ENCODE data around the gene EDC3. TPM values are rescaled to one million over a fixed set of nuclear protein-coding genes. Genes with fewer than 3 reads are reported as not detected.

EDC3 gene
- polyA plus RNA-seq, 1 experiment: 44.2 TPM

GRCh38 chr15:74627766-74628165 is 68.1 kb downstream of the EDC3 start:
- no peaks in the 10 kb centered on the region for H3K27me3 ChIP-seq (ENCODE audit: control insufficient read depth, insufficient read depth, low read length)
- POLR2A ChIA-PET: interaction anchor here (0.7 kb wide), 1 partner anchor 52 kb away, joined by 3 read pairs; no protein-coding TSS in a partner anchor
- H3K36me3 ChIP-seq (ENCODE audit: control insufficient read depth, insufficient read depth, low read length): peaks cover 61% of the 10 kb centered on the region
- CTCF ChIA-PET: interaction anchor here (22.3 kb wide), 1 partner anchor 142 kb away, joined by 563 read pairs; the partner anchor contains the start of gene CSK
- TF ChIP-seq, protein P1, sequence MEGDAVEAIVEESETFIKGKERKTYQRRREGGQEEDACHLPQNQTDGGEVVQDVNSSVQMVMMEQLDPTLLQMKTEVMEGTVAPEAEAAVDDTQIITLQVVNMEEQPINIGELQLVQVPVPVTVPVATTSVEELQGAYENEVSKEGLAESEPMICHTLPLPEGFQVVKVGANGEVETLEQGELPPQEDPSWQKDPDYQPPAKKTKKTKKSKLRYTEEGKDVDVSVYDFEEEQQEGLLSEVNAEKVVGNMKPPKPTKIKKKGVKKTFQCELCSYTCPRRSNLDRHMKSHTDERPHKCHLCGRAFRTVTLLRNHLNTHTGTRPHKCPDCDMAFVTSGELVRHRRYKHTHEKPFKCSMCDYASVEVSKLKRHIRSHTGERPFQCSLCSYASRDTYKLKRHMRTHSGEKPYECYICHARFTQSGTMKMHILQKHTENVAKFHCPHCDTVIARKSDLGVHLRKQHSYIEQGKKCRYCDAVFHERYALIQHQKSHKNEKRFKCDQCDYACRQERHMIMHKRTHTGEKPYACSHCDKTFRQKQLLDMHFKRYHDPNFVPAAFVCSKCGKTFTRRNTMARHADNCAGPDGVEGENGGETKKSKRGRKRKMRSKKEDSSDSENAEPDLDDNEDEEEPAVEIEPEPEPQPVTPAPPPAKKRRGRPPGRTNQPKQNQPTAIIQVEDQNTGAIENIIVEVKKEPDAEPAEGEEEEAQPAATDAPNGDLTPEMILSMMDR (IDR thresholded peaks at IDR 0.05; ENCODE audit: insufficient read depth, low read depth, low read length): no peak
- no peak for DNase-seq (ENCODE audit: low read depth)
- H3K4me3 ChIP-seq (ENCODE audit: low read depth, low read length): no peak overlapping the region

DNA sequence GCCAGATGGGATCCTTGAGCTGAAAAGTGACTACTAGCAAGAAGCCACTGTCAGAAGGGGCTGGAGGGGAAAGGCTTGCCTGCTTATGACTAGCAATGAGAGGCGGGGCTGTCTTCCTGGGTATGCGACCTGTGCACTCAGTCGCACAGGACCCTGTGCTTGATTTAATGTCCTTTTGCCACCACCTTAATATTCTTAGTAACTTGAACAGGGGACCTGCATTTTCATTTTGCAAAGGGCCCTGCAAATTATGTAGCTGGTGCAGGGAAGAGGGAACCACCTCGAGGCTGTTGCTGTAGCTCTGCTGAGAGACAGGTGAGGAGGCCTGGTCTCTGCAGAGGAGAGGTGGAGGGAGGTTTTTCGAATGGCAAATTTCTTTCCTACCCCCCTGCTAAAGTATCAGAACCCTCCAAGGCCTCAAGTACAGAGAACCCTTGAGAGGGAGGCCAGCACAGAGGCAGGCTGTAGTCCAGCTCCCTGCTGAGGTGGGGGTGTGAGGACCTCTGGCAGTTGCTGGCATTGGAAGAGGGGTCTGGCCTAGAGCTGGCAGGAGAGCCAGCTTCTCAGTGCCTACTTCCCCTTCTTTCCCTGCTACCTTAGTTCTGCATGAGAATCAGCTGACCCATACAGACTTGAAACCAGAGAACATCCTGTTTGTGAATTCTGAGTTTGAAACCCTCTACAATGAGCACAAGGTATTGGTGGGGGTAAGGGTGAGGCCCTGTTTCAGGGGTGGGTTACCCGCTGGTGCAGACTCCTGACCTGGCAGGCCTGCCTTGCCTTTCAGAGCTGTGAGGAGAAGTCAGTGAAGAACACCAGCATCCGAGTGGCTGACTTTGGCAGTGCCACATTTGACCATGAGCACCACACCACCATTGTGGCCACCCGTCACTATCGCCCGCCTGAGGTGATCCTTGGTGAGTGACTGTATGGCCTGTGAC is 68.8 kb downstream of the EDC3 start:
- CTCF ChIA-PET: interaction anchor here (1.5 to 22.3 kb wide), 3 partner anchors 8 to 142 kb away, joined by 5 to 563 read pairs (median 7); partner anchors contain the start of gene CSK
- no peaks in the 10 kb centered on the region for H3K27me3 ChIP-seq (ENCODE audit: control insufficient read depth, insufficient read depth, low read length)
- POLR2A ChIA-PET: interaction anchor here (0.7 kb wide), 1 partner anchor 51 kb away, joined by 3 read pairs; no protein-coding TSS in a partner anchor
- TF ChIP-seq, protein P1 (IDR thresholded peaks at IDR 0.05; ENCODE audit: insufficient read depth, low read depth, low read length): no peak
- no peak for DNase-seq (ENCODE audit: low read depth)
- H3K36me3 ChIP-seq (ENCODE audit: control insufficient read depth, insufficient read depth, low read length): peaks cover 66% of the 10 kb centered on the region
- H3K4me3 ChIP-seq (ENCODE audit: low read depth, low read length): no peak overlapping the region

DNA sequence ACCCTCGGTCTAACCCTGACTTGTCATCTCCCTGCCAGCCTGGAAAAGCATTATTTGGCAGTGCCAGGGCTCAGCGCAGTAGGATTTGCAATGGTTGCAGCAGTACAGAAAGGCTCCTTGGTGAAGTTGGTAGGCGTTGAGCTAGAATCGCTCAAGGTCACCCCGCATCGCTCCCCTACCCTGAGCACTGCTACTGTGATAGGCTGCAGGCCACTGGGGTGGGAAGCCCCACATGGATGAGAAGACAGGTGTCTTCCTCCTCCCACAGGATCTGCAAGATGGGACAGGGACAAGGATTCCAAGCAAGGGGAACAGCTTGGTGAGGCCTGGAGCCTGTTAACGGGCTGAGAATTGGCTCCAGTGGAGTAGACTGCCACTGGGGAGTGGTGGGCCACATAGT is 69.5 kb downstream of the EDC3 start:
- Histone ChIP-seq H3K27me3 (ENCODE audit: control insufficient read depth, insufficient read depth, low read length) (no peaks in the 10 kb centered on the region), H3K4me3 (ENCODE audit: low read depth, low read length) (no peak overlapping the region), H3K36me3 (ENCODE audit: control insufficient read depth, insufficient read depth, low read length) (peaks cover 70% of the 10 kb centered on the region)
- POLR2A ChIA-PET: no interaction called here
- TF ChIP-seq, protein P1 (IDR thresholded peaks at IDR 0.05; ENCODE audit: insufficient read depth, low read depth, low read length): no peak
- DNase-seq (ENCODE audit: low read depth): no peak
- CTCF ChIA-PET: interaction anchor here (1.5 to 22.3 kb wide), 3 partner anchors 9 to 143 kb away, joined by 5 to 563 read pairs (median 7); partner anchors contain the start of gene CSK

- H3K36me3 ChIP-seq (ENCODE audit: control insufficient read depth, insufficient read depth, low read length): peaks cover 77% of the 10 kb centered on the region
- TF ChIP-seq, protein P1 (IDR thresholded peaks at IDR 0.05; ENCODE audit: insufficient read depth, low read depth, low read length): no peak
- ChIA-PET POLR2A (no interaction called here), CTCF (interaction anchor here (1.5 to 22.3 kb wide), 3 partner anchors 9 to 144 kb away, joined by 5 to 563 read pairs (median 7); partner anchors contain the start of genes CLK3 and CSK)
- DNase-seq (ENCODE audit: low read depth): no peak
- no peak overlapping the region for H3K4me3 ChIP-seq (ENCODE audit: low read depth, low read length)
- H3K27me3 ChIP-seq (ENCODE audit: control insufficient read depth, insufficient read depth, low read length): no peaks in the 10 kb centered on the region
Observed at GRCh38 chr15:74625693-74626092, 70.1 kb downstream of the EDC3 start.

GRCh38 chr15:74624020-74624602 is 71.7 kb downstream of the EDC3 start:
- no peak for DNase-seq (ENCODE audit: low read depth)
- Histone ChIP-seq H3K4me3 (ENCODE audit: low read depth, low read length) (no peak overlapping the region), H3K36me3 (ENCODE audit: control insufficient read depth, insufficient read depth, low read length) (peaks cover 84% of the 10 kb centered on the region), H3K27me3 (ENCODE audit: control insufficient read depth, insufficient read depth, low read length) (no peaks in the 10 kb centered on the region)
- TF ChIP-seq, protein P1 (IDR thresholded peaks at IDR 0.05; ENCODE audit: insufficient read depth, low read depth, low read length): no peak
- ChIA-PET CTCF (interaction anchor here (1.5 to 22.3 kb wide), 3 partner anchors 8 to 145 kb away, joined by 5 to 563 read pairs (median 135); partner anchors contain the start of genes CLK3 and CSK), POLR2A (no interaction called here)

All from BJ (cell line).